ENCODE results near the gene MGMT. TPM values are rescaled to one million over a fixed set of nuclear protein-coding genes. Genes with fewer than 3 reads are reported as not detected.

The MGMT gene
- total RNA-seq, 1 experiment from 2014 or later = 11.5 TPM

GRCh38 chr10:129717816-129718547, 250.9 kb downstream of the MGMT start:
- ChIA-PET POLR2A (no interaction called here), RAD21 (ENCODE audit: low non-redundant PET in 1 of 2, low total read pairs in 2 of 2, uncharacterized antibody in 2 of 2, unreplicated experiment in 2 of 2) (no interaction called here), CTCF (no interaction called here)
- no TSS peak for BruUV-seq (replicated peaks)
- Histone ChIP-seq H4K20me1 (ENCODE audit: insufficient read depth) (no peaks in the 10 kb centered on the region), H3K9me3 (ENCODE audit: control insufficient read depth in 1 of 2, insufficient read depth in 1 of 2, low read depth in 1 of 2, low read length in 2 of 2) (no peaks in the 10 kb centered on the region), H2AFZ (ENCODE audit: low read depth, low read length, poor library complexity, severe bottlenecking) (no peak overlapping the region), H3K36me3 (ENCODE audit: control insufficient read depth in 1 of 2, insufficient read depth in 2 of 2, low read length in 2 of 2) (no peaks in the 10 kb centered on the region), H3K27me3 (ENCODE audit: insufficient read depth, low read length) (no peaks in the 10 kb centered on the region), H3K4me3 (replicated peaks in 1 of 2; ENCODE audit: low read depth in 1 of 2, low read length in 2 of 2) (no peak overlapping the region), H3K9me2 (ENCODE audit: insufficient read depth) (no peaks in the 10 kb centered on the region), H3K79me2 (ENCODE audit: insufficient read depth, low read length) (no peaks in the 10 kb centered on the region), H3K9ac (ENCODE audit: low read length) (no peak overlapping the region), H3K4me2 (ENCODE audit: low read length) (no peak overlapping the region), H3K4me1 (ENCODE audit: control insufficient read depth in 1 of 2, insufficient read depth in 2 of 2, low read length in 2 of 2) (no peaks in the 10 kb centered on the region), H3K27ac (ENCODE audit: low read depth, low read length) (no peak overlapping the region)
- DNase-seq (ENCODE audit: low read depth, low spot score) (no peak), ATAC-seq (no peak)
- intact Hi-C loops (cut with micrococcal nuclease) = no loop called here
- TF ChIP-seq FOSL1 (IDR thresholded peaks at IDR 0.05; ENCODE audit: low read depth) = no peak
- TF ChIP-seq, protein P1, sequence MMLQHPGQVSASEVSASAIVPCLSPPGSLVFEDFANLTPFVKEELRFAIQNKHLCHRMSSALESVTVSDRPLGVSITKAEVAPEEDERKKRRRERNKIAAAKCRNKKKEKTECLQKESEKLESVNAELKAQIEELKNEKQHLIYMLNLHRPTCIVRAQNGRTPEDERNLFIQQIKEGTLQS (IDR thresholded peaks at IDR 0.05) = no peak

- no TSS peak for BruUV-seq (replicated peaks)
Observed at GRCh38 chr10:129718548-129719414, 251.7 kb downstream of the MGMT start.

More at GRCh38 chr10:129718548-129719414, 251.7 kb downstream of the MGMT start:
- TF ChIP-seq EZH2 (IDR thresholded peaks at IDR 0.05) (no peak), REST (IDR thresholded peaks at IDR 0.05; ENCODE audit: low read depth) (no peak), RAD21 (IDR thresholded peaks at IDR 0.05; ENCODE audit: low read depth) (no peak), CBX3 (IDR thresholded peaks at IDR 0.05; ENCODE audit: low read depth) (no peak), POLR2A (IDR thresholded peaks at IDR 0.05; ENCODE audit: borderline replicate concordance, extremely low read depth, insufficient read depth, insufficient read length) (no peak), SP1 (IDR thresholded peaks at IDR 0.05; ENCODE audit: low read depth) (no peak)
- no peaks in the 10 kb centered on the region for H3K9me3 ChIP-seq (ENCODE audit: control insufficient read depth in 1 of 2, insufficient read depth in 1 of 2, low read depth in 1 of 2, low read length in 2 of 2)
- POLR2A ChIA-PET = no interaction called here
- H3K4me3 ChIP-seq (replicated peaks in 1 of 2; ENCODE audit: low read depth in 1 of 2, low read length in 2 of 2) = no peak overlapping the region
- CTCF ChIA-PET = no interaction called here
- no peak overlapping the region for H2AFZ ChIP-seq (ENCODE audit: low read depth, low read length, poor library complexity, severe bottlenecking)
- H4K20me1 ChIP-seq (ENCODE audit: insufficient read depth) = no peaks in the 10 kb centered on the region
- RAD21 ChIA-PET (ENCODE audit: low non-redundant PET in 1 of 2, low total read pairs in 2 of 2, uncharacterized antibody in 2 of 2, unreplicated experiment in 2 of 2) = no interaction called here
- no peak overlapping the region for H3K27ac ChIP-seq (ENCODE audit: low read depth, low read length)
- no peaks in the 10 kb centered on the region for H3K36me3 ChIP-seq (ENCODE audit: control insufficient read depth in 1 of 2, insufficient read depth in 2 of 2, low read length in 2 of 2)
- no peak for DNase-seq (ENCODE audit: low read depth, low spot score)
- no peak for ATAC-seq
- intact Hi-C loops (cut with micrococcal nuclease) = no loop called here
- no peaks in the 10 kb centered on the region for H3K27me3 ChIP-seq (ENCODE audit: insufficient read depth, low read length)
- H3K9me2 ChIP-seq (ENCODE audit: insufficient read depth) = no peaks in the 10 kb centered on the region
- no peaks in the 10 kb centered on the region for H3K4me1 ChIP-seq (ENCODE audit: control insufficient read depth in 1 of 2, insufficient read depth in 2 of 2, low read length in 2 of 2)
- no peak overlapping the region for H3K4me2 ChIP-seq (ENCODE audit: low read length)
- H3K79me2 ChIP-seq (ENCODE audit: insufficient read depth, low read length) = no peaks in the 10 kb centered on the region
- H3K9ac ChIP-seq (ENCODE audit: low read length) = no peak overlapping the region
